HEK293T (cell line): ENCODE measurements around the gene C1QBP.

ENCODE experiments used
- CTCF ChIA-PET: fragments of 350-600 bp; formaldehyde crosslinking; extraction: SDS; loops from one replicate; lab custom pipeline; 2021; ENCODE audit warnings: antibody characterized with exemption, inconsistent platforms; lab: Yijun Ruan, JAX
- POLR2A ChIA-PET: fragments of 350-600 bp; formaldehyde crosslinking; extraction: SDS; loops from one replicate; lab custom pipeline; 2020; ENCODE audit warnings: antibody characterized with exemption, inconsistent platforms; lab: Yijun Ruan, JAX
- DNase-seq: peaks from one replicate; pipeline ENCODE4 v3.0.0; 2012; ENCODE audit warnings: mixed read lengths; ENCODE audit errors: extremely low spot score
- ARNT ChIP-seq: fragments of 450-650 bp; IDR thresholded peaks from 2 replicates; pipeline ENCODE4 v1.6.1; 2017; ENCODE audit warnings: mild to moderate bottlenecking
- BHLHE40 ChIP-seq: fragments of 450-650 bp; IDR thresholded peaks from 2 replicates; pipeline ENCODE4 v1.6.1; 2016; ENCODE audit warnings: mild to moderate bottlenecking, moderate library complexity, borderline replicate concordance
- CTBP1 ChIP-seq: fragments of 450-650 bp; IDR thresholded peaks from 2 replicates; pipeline ENCODE4 v1.6.1; 2016; ENCODE audit warnings: borderline replicate concordance
- ELF4 ChIP-seq: fragments of 450-650 bp; IDR thresholded peaks from 2 replicates; pipeline ENCODE4 v1.6.1; 2017; ENCODE audit warnings: antibody characterized with exemption
- FOXA1 ChIP-seq: fragments of 450-650 bp; IDR thresholded peaks from 2 replicates; pipeline ENCODE4 v1.6.1; 2016; ENCODE audit warnings: mild to moderate bottlenecking
- FOXK2 ChIP-seq: fragments of 450-650 bp; IDR thresholded peaks from 2 replicates; pipeline ENCODE4 v1.6.1; 2016; ENCODE audit warnings: mild to moderate bottlenecking
- FOXM1 ChIP-seq: fragments of 450-650 bp; IDR thresholded peaks from 2 replicates; pipeline ENCODE4 v1.6.1; 2017; ENCODE audit warnings: mild to moderate bottlenecking, borderline replicate concordance
- HDGF ChIP-seq: fragments of 450-650 bp; IDR thresholded peaks from 2 replicates; pipeline ENCODE4 v1.6.1; 2017; ENCODE audit warnings: antibody characterized with exemption, borderline replicate concordance
- L3MBTL2 ChIP-seq: fragments of 450-650 bp; conservative IDR thresholded peaks from 2 replicates; pipeline ENCODE4 v1.6.1; 2016; ENCODE audit warnings: mild to moderate bottlenecking
- LEF1 ChIP-seq: fragments of 450-650 bp; IDR thresholded peaks from 2 replicates; pipeline ENCODE4 v1.6.1; 2017; ENCODE audit warnings: mild to moderate bottlenecking, borderline replicate concordance
- NFRKB ChIP-seq: fragments of 450-650 bp; IDR thresholded peaks from 2 replicates; pipeline ENCODE4 v1.6.1; 2016; ENCODE audit warnings: mild to moderate bottlenecking, moderate library complexity
- SP1 ChIP-seq: fragments of 450-650 bp; IDR thresholded peaks from 2 replicates; pipeline ENCODE4 v1.6.1; 2017
- SUZ12 ChIP-seq: fragments of 450-650 bp; IDR thresholded peaks from 2 replicates; pipeline ENCODE4 v1.6.1; 2016; ENCODE audit warnings: mild to moderate bottlenecking
- TARDBP ChIP-seq: fragments of 450-650 bp; IDR thresholded peaks from 2 replicates; pipeline ENCODE4 v1.6.1; 2016
- ZNF384 ChIP-seq: fragments of 450-650 bp; IDR thresholded peaks from 2 replicates; pipeline ENCODE4 v1.6.1; 2016
- TF ChIP-seq, protein P1 (sequence below): fragments of 450-650 bp; IDR thresholded peaks from 2 replicates; pipeline ENCODE4 v1.6.1; 2016

C1QBP gene, protein sequence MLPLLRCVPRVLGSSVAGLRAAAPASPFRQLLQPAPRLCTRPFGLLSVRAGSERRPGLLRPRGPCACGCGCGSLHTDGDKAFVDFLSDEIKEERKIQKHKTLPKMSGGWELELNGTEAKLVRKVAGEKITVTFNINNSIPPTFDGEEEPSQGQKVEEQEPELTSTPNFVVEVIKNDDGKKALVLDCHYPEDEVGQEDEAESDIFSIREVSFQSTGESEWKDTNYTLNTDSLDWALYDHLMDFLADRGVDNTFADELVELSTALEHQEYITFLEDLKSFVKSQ

GRCh38 chr17:5438716-5439445 is at the start of gene C1QBP:
Gene C1QBP (minus strand): TSS chr17:5439155. CDS start chr17:5439073, 82 bp downstream.
- no peak for TF ChIP-seq NFRKB
- 0 out of 2 replicates have a peak, but pooled peaks have one; percentile 17 for TF ChIP-seq ELF4
- ChIA-PET CTCF (interaction anchor here (0.6 to 1.5 kb wide), 14 partner anchors 8 to 1179 kb away, joined by 3 to 10 read pairs (median 3); partner anchors contain the start of genes DERL2, MIS12 and NUP88), POLR2A (interaction anchor here (0.8 to 1.9 kb wide), 13 partner anchors 8 to 153 kb away, joined by 3 to 10 read pairs (median 3); partner anchors contain the start of genes DERL2, DHX33, MIS12 and NUP88)
- peak; percentile 94 for DNase-seq

GRCh38 chr17:5488752-5489151 is 49.8 kb upstream of the C1QBP start:
- no peak for DNase-seq
- CTCF ChIA-PET, result no interaction called here
- POLR2A ChIA-PET, result interaction anchor here (0.6 to 5.1 kb wide), 2 partner anchors 12 to 65 kb away, joined by 4 to 44 read pairs; a partner anchor contains a TSS
- TF ChIP-seq L3MBTL2 (no peak), LEF1 (no peak), NFRKB (no peak), CTBP1 (no peak), SP1 (no peak), SUZ12 (no peak)
- TF ChIP-seq, protein P1, sequence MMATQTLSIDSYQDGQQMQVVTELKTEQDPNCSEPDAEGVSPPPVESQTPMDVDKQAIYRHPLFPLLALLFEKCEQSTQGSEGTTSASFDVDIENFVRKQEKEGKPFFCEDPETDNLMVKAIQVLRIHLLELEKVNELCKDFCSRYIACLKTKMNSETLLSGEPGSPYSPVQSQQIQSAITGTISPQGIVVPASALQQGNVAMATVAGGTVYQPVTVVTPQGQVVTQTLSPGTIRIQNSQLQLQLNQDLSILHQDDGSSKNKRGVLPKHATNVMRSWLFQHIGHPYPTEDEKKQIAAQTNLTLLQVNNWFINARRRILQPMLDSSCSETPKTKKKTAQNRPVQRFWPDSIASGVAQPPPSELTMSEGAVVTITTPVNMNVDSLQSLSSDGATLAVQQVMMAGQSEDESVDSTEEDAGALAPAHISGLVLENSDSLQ, result no peak

DNA sequence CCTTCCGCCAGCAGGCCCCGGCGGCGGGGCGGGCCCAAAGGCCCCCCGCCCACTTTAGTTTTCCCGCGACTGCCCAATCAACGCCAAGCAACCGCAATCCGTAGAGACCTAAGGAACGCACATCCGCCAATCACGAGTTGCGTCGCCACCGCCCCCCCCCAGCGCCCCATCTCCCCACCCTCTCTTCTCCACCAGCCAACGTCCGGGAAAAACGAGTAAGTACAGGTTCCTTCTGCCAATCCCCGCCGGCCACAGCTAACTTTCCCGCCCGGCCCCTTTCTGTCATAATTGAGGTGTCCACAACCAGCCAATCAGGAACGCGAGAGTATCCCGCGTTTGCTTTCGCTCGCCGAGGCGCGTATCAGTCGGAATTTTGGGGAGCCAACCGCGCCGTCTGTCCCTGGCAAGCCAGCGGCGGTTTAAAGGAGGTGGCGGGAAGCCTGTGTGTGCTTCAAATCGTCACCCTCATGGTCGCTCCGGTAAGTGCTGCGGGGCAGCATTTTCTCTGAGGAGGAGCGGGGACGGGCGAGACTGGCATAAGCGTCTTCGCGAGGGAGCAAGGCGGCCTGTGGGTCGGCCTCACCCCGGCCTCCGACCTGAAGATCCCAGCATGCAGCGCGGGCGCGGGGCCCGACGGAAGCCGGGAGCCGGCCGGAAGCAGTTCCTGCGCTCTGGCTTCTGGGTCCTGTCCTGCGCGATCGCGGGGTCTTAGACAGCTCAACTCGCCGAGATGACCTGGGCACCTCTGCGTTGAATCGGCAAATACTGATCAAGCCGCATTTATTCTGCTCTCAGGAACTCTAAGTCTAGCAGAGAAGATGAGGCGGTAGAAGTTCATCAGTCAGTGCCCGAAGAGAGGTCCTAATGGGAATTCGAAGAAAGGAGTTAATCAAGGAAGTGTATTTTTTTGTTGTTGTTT is 47.5 kb upstream of the C1QBP start, which contains the start of gene MIS12:
MIS12 (plus strand) TSS at position 361 of the 919 bp plus-strand sequence. CDS start 2,297 bp downstream, outside the sequence.
- CTCF ChIA-PET, result interaction anchor here (0.6 to 1.1 kb wide), 2 partner anchors 10 to 47 kb away, joined by 5 to 6 read pairs; partner anchors contain the start of gene C1QBP
- peak; percentile 97 for DNase-seq
- POLR2A ChIA-PET, result interaction anchor here (0.6 to 5.1 kb wide), 23 partner anchors 9 to 1153 kb away, joined by 3 to 71 read pairs (median 6); partner anchors contain the start of genes C1QBP, DHX33 and NUP88
- TF ChIP-seq SUZ12, result no peak
- no peak for TF ChIP-seq FOXA1
- TF ChIP-seq NFRKB, result no peak
- TF ChIP-seq, protein P1, result peak; percentile 88
- TF ChIP-seq SP1, result no peak
- TF ChIP-seq ARNT, result no peak
- TF ChIP-seq FOXK2, result no peak
- no peak for TF ChIP-seq TARDBP
- TF ChIP-seq LEF1, result no peak
- 0 out of 2 replicates have a peak, but pooled peaks have one; percentile 10 for TF ChIP-seq HDGF
- TF ChIP-seq ZNF384, result no peak
- TF ChIP-seq BHLHE40, result no peak
- no peak for TF ChIP-seq FOXM1
- peak; percentile 100 for TF ChIP-seq L3MBTL2
- TF ChIP-seq ELF4, result 0 out of 2 replicates have a peak, but pooled peaks have one; percentile 40
- TF ChIP-seq CTBP1, result no peak

DNA sequence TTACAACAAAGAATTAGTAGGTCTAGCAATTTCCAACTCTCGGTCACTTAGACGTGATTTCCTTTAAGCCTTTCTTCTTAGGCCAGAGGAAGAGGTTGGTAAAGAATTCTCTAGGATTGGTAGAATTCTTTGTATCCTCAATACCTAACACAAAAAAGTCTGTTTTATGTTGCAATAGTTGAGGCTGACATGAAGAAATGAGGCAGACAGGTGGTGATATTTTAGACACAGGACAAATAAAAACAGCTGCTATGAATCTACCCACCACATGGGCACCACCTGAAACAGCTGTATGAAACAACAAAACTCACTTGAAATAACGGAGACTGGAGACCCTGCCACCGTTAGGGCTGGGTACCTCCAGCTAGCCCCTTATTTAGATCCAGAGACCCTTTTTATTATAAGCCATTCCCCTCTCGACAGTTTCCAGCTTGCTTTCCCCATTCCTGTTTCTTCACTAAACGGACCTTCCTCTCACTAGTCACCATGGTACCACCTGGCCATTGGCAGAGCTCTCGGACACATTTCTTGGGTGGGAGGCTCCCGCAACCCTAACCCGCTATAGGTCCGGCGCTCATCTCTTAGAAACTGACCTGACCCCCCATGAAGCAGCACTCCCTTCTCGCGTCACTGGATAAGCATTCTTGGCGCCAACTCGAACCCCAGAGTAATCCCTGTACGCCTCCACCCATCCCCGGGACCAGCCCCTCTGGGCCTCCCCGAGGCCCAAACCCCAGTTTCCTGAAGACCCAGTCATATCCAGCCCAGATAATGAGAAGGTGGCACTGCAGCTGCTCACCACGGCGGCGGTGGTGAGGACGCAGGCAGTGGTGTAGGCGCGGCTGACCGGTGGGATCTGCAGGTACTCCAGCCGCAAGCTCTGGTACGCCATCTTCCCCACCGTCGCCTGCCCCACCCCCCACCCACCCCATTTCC is 46.6 kb upstream of the C1QBP start, which contains the start of gene DERL2:
DERL2 (minus strand) TSS at position 909 of the 936 bp plus-strand sequence; CDS start at position 892, 17 bp downstream.
- peak; percentile 27 for DNase-seq
- ChIA-PET CTCF (interaction anchor here (0.6 to 1.1 kb wide), 2 partner anchors 11 to 46 kb away, joined by 5 to 6 read pairs; partner anchors contain the start of gene C1QBP), POLR2A (interaction anchor here (0.6 to 5.1 kb wide), 22 partner anchors 10 to 1154 kb away, joined by 3 to 71 read pairs (median 6); partner anchors contain the start of genes C1QBP, DHX33 and NUP88)
- TF ChIP-seq FOXA1, result no peak
- TF ChIP-seq ZNF384, result no peak
- TF ChIP-seq, protein P1, result no peak
- TF ChIP-seq FOXM1, result no peak
- no peak for TF ChIP-seq FOXK2
- no peak for TF ChIP-seq ARNT
- no peak for TF ChIP-seq TARDBP
- TF ChIP-seq SP1, result no peak
- TF ChIP-seq HDGF, result no peak
- TF ChIP-seq ELF4, result no peak
- TF ChIP-seq BHLHE40, result no peak
- no peak for TF ChIP-seq LEF1
- TF ChIP-seq L3MBTL2, result no peak
- TF ChIP-seq CTBP1, result no peak
- no peak for TF ChIP-seq SUZ12
- TF ChIP-seq NFRKB, result no peak
